ENCODE measurements around the gene EBLN2. TPM values are rescaled to one million over a fixed set of nuclear protein-coding genes. Genes with fewer than 3 reads are reported as not detected.

EBLN2 gene
- total and polyA plus RNA-seq, 8 donors = 0.79 to 2.9 (median 1.5) TPM

GRCh38 chr3:73026111-73026759, 35.2 kb upstream of the EBLN2 start:
- no peak for ATAC-seq
- intact Hi-C loops (cut with DNase I) = no loop called here
- H3K4me3 ChIP-seq = no peak overlapping the region

DNA sequence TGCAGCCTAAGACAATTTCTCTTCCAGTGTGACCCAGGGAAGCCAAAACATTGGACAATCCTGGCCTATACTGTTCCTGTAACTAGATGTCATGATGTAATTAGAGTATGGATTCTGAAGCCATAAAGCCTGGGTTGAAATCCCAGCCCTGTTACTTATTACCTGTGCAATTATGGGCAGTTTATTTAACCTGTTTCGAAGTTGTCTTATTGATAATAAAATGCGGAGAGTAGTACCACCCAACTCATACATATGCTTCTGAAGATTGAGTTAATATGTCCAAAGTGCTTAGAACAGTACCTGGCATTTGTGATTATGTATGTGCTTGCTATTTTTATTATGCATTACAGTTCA, 34.7 kb upstream of the EBLN2 start:
- intact Hi-C loops (cut with DNase I) = no loop called here
- peaks cover 0 to 11% (median 8%) of the 10 kb centered on the region in 3 donors for H3K4me1 ChIP-seq
- WGBS, 2 donors = 84 to 92% methylated on average over 2 of the region's 2 CpGs
- H3K27me3 ChIP-seq = no peaks in the 10 kb centered on the region
- no peak for FAIRE-seq
- no peak overlapping the region for H3K4me3 ChIP-seq
- no peak for DNase-seq
- TF ChIP-seq, protein P1, sequence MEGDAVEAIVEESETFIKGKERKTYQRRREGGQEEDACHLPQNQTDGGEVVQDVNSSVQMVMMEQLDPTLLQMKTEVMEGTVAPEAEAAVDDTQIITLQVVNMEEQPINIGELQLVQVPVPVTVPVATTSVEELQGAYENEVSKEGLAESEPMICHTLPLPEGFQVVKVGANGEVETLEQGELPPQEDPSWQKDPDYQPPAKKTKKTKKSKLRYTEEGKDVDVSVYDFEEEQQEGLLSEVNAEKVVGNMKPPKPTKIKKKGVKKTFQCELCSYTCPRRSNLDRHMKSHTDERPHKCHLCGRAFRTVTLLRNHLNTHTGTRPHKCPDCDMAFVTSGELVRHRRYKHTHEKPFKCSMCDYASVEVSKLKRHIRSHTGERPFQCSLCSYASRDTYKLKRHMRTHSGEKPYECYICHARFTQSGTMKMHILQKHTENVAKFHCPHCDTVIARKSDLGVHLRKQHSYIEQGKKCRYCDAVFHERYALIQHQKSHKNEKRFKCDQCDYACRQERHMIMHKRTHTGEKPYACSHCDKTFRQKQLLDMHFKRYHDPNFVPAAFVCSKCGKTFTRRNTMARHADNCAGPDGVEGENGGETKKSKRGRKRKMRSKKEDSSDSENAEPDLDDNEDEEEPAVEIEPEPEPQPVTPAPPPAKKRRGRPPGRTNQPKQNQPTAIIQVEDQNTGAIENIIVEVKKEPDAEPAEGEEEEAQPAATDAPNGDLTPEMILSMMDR (IDR thresholded peaks at IDR 0.05) = no peak
- H3K36me3 ChIP-seq = no peaks in the 10 kb centered on the region
- ATAC-seq = no peak
- H3K9me3 ChIP-seq = no peaks in the 10 kb centered on the region
- no peak overlapping the region for H3K27ac ChIP-seq

More at GRCh38 chr3:73026111-73026759, 35.2 kb upstream of the EBLN2 start:
- Histone ChIP-seq H3K9me3 (no peaks in the 10 kb centered on the region), H3K27ac (no peak overlapping the region), H3K27me3 (no peaks in the 10 kb centered on the region), H3K4me1 (peaks cover 0 to 15% (median 8%) of the 10 kb centered on the region in 3 donors), H3K36me3 (no peaks in the 10 kb centered on the region)
- TF ChIP-seq, protein P1 (IDR thresholded peaks at IDR 0.05) = no peak
- WGBS, 2 donors = 74 to 92% methylated on average over 6 of the region's 6 CpGs
- no peak for FAIRE-seq
- no peak for DNase-seq

DNA sequence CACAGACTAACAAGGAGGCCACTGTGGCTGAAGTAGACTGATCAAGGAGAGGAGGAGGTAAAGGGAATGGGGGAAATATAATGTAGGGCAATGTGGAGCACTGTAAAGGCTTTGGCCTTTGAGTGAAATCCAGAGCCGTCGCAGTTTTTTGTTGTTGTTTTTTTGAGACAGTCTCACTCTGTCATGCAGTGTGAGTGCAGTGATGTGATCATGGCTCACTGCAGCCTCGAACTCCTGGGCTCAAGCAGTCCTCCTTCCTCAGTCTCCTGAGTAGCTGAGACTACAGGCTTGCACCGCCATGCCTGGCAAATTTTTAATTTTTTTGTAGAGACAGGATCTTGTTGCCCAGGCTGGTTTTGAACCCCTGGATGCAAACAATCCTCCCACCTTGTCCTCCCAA, 32.7 kb upstream of the EBLN2 start:
- Histone ChIP-seq H3K36me3 (no peaks in the 10 kb centered on the region), H3K27ac (no peak overlapping the region), H3K4me1 (peaks cover 0 to 11% (median 5%) of the 10 kb centered on the region in 3 donors), H3K9me3 (no peaks in the 10 kb centered on the region), H3K4me3 (no peak overlapping the region), H3K27me3 (no peaks in the 10 kb centered on the region)
- TF ChIP-seq, protein P1 (IDR thresholded peaks at IDR 0.05) = no peak
- DNase-seq (no peak), ATAC-seq (no peak), FAIRE-seq (no peak)
- intact Hi-C loops (cut with DNase I) = no loop called here
- 60 to 95% methylated on average over 4 of the region's 4 CpGs for WGBS, 2 donors

- no peaks in the 10 kb centered on the region for H3K36me3 ChIP-seq
- TF ChIP-seq, protein P1 (IDR thresholded peaks at IDR 0.05) = no peak
- DNase-seq (no peak), FAIRE-seq (no peak), ATAC-seq (peak in 3 of 4 donors; percentile 36 to 60 (median 48))
- H3K9me3 ChIP-seq = no peaks in the 10 kb centered on the region
- intact Hi-C loops (cut with DNase I) = no loop called here
- H3K27ac ChIP-seq = no peak overlapping the region
- H3K4me3 ChIP-seq = no peak overlapping the region
- WGBS, 2 donors = 48 to 52% methylated on average over 1 of the region's 1 CpG
- H3K4me1 ChIP-seq = peaks cover 0 to 11% (median 5%) of the 10 kb centered on the region in 3 donors
- no peaks in the 10 kb centered on the region for H3K27me3 ChIP-seq
Measured at GRCh38 chr3:73029321-73029796, 32.1 kb upstream of the EBLN2 start.

DNA sequence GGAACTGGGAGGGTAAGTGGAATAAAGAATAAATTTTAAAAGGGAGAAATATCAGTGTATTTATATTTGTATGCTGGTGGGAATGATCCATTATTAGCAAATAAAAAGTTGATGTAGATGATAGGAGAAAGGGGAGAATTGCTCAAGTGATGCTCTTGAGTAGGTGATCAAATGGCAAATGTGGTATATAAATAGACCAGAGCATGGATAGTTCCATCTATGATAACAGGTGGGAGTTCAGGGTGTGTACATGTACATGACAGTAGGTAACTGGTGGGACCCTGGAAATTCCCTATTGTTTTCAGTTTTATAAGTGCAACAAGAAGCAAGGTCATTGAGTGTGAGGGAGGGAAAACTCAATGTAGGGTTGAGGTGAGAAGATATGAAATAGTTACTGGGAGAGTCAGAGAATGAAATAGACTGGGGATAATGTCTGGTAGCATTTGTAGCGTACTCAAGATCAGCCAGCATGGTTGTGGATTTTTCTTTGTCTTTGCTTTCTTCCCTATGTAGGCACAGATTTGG, 31.3 kb upstream of the EBLN2 start:
- FAIRE-seq (no peak), ATAC-seq (no peak), DNase-seq (no peak)
- intact Hi-C loops (cut with DNase I) = no loop called here
- Histone ChIP-seq H3K4me1 (peaks cover 0 to 8% (median 5%) of the 10 kb centered on the region in 3 donors), H3K9me3 (no peaks in the 10 kb centered on the region), H3K36me3 (no peaks in the 10 kb centered on the region), H3K4me3 (no peak overlapping the region), H3K27me3 (no peaks in the 10 kb centered on the region), H3K27ac (no peak overlapping the region)
- WGBS, 2 donors = 97 to 100% methylated on average over 1 of the region's 1 CpG
- TF ChIP-seq, protein P1 (IDR thresholded peaks at IDR 0.05) = no peak
